NCI-H226 (cell line): ENCODE results near the gene CCDC192.

ENCODE experiments used
- DNase-seq: peaks from one replicate; pipeline ENCODE4 v3.0.0-alpha.2; 2015

CCDC192 gene

GRCh38 chr5:127851964-127852363, 148.8 kb downstream of the CCDC192 start:
- no peak for DNase-seq

- no peak for DNase-seq
Measured at GRCh38 chr5:127854520-127854919, 151.3 kb downstream of the CCDC192 start.

- peak; percentile 52 for DNase-seq
Measured at GRCh38 chr5:127856292-127856691, 153.1 kb downstream of the CCDC192 start.

- DNase-seq, result peak; percentile 29
Measured at GRCh38 chr5:127858116-127858784, 155.1 kb downstream of the CCDC192 start.

GRCh38 chr5:127860291-127860690, 157.1 kb downstream of the CCDC192 start:
- no peak for DNase-seq

- no peak for DNase-seq
Measured at GRCh38 chr5:127863161-127863560, 160.0 kb downstream of the CCDC192 start.

GRCh38 chr5:127863610-127864395, 160.6 kb downstream of the CCDC192 start:
- no peak for DNase-seq

- DNase-seq, result no peak
Measured at GRCh38 chr5:127864511-127864910, 161.3 kb downstream of the CCDC192 start.

- no peak for DNase-seq
Measured at GRCh38 chr5:127865273-127865672, 162.1 kb downstream of the CCDC192 start.

- no peak for DNase-seq
Measured at GRCh38 chr5:127867022-127867783, 164.0 kb downstream of the CCDC192 start.

GRCh38 chr5:127870914-127871313, 167.7 kb downstream of the CCDC192 start:
- no peak for DNase-seq

GRCh38 chr5:127871503-127872153, 168.4 kb downstream of the CCDC192 start:
- no peak for DNase-seq

- no peak for DNase-seq
Measured at GRCh38 chr5:127872494-127872893, 169.3 kb downstream of the CCDC192 start.

- peak; percentile 62 for DNase-seq
Measured at GRCh38 chr5:127875235-127876021, 172.2 kb downstream of the CCDC192 start.

- no peak for DNase-seq
Measured at GRCh38 chr5:127876384-127876783, 173.2 kb downstream of the CCDC192 start.

- peak; percentile 58 for DNase-seq
Measured at GRCh38 chr5:127878174-127878750, 175.1 kb downstream of the CCDC192 start.

GRCh38 chr5:127884416-127884815, 181.2 kb downstream of the CCDC192 start:
- DNase-seq, result no peak

GRCh38 chr5:127885176-127885575, 182.0 kb downstream of the CCDC192 start:
- DNase-seq, result no peak

- no peak for DNase-seq
Measured at GRCh38 chr5:127886081-127886480, 182.9 kb downstream of the CCDC192 start.

GRCh38 chr5:127887282-127887681, 184.1 kb downstream of the CCDC192 start:
- no peak for DNase-seq

- DNase-seq, result peak; percentile 26
Measured at GRCh38 chr5:127891942-127892341, 188.8 kb downstream of the CCDC192 start.
